Measurements from ENCODE around the gene DKK3.

The DKK3 gene

GRCh38 chr11:11992257-11993212 lies 15.9 kb downstream of the DKK3 start:
- H3K36me3 ChIP-seq (ENCODE audit: insufficient read depth) = no peaks in the 10 kb centered on the region
- H3K4me2 ChIP-seq = no peak overlapping the region

GRCh38 chr11:11989774-11990744 lies 18.4 kb downstream of the DKK3 start:
- no peak overlapping the region for H3K27ac ChIP-seq
- H3K79me2 ChIP-seq (ENCODE audit: insufficient read depth, low read depth) = no peaks in the 10 kb centered on the region

More at GRCh38 chr11:11992257-11993212, 15.9 kb downstream of the DKK3 start:
- H3K27me3 ChIP-seq (ENCODE audit: insufficient read depth, low read depth) = no peaks in the 10 kb centered on the region
- no peaks in the 10 kb centered on the region for H3K79me2 ChIP-seq (ENCODE audit: insufficient read depth, low read depth)
- no peak for TF ChIP-seq CTCF (conservative IDR thresholded peaks at IDR 0.05; ENCODE audit: low read depth, low read length)
- H4K20me1 ChIP-seq (ENCODE audit: insufficient read depth) = no peaks in the 10 kb centered on the region
- H3K4me3 ChIP-seq (IDR thresholded peaks at IDR 0.05; ENCODE audit: insufficient read depth, low read depth, low read length) = no peak overlapping the region
- no peak overlapping the region for H3K27ac ChIP-seq
- no peaks in the 10 kb centered on the region for H3K4me1 ChIP-seq (ENCODE audit: low read depth, poor library complexity, severe bottlenecking)
- no peak overlapping the region for H2AFZ ChIP-seq (ENCODE audit: low read depth)
- H3K9ac ChIP-seq = no peak overlapping the region

GRCh38 chr11:11988681-11989261 lies 19.7 kb downstream of the DKK3 start:
- no peaks in the 10 kb centered on the region for H3K79me2 ChIP-seq (ENCODE audit: insufficient read depth, low read depth)
- H3K4me2 ChIP-seq = no peak overlapping the region
- no peak overlapping the region for H3K4me3 ChIP-seq (IDR thresholded peaks at IDR 0.05; ENCODE audit: insufficient read depth, low read depth, low read length)
- no peak overlapping the region for H2AFZ ChIP-seq (ENCODE audit: low read depth)
- no peak for TF ChIP-seq CTCF (conservative IDR thresholded peaks at IDR 0.05; ENCODE audit: low read depth, low read length)
- H3K27ac ChIP-seq = no peak overlapping the region
- no peaks in the 10 kb centered on the region for H3K27me3 ChIP-seq (ENCODE audit: insufficient read depth, low read depth)
- H3K36me3 ChIP-seq (ENCODE audit: insufficient read depth) = no peaks in the 10 kb centered on the region
- no peak overlapping the region for H3K9ac ChIP-seq
- no peaks in the 10 kb centered on the region for H4K20me1 ChIP-seq (ENCODE audit: insufficient read depth)
- H3K4me1 ChIP-seq (ENCODE audit: low read depth, poor library complexity, severe bottlenecking) = no peaks in the 10 kb centered on the region

More at GRCh38 chr11:11989774-11990744, 18.4 kb downstream of the DKK3 start:
- no peak overlapping the region for H3K4me3 ChIP-seq (IDR thresholded peaks at IDR 0.05; ENCODE audit: insufficient read depth, low read depth, low read length)
- no peaks in the 10 kb centered on the region for H4K20me1 ChIP-seq (ENCODE audit: insufficient read depth)
- H3K4me2 ChIP-seq = no peak overlapping the region
- H3K27me3 ChIP-seq (ENCODE audit: insufficient read depth, low read depth) = no peaks in the 10 kb centered on the region
- no peak overlapping the region for H2AFZ ChIP-seq (ENCODE audit: low read depth)
- TF ChIP-seq CTCF (conservative IDR thresholded peaks at IDR 0.05; ENCODE audit: low read depth, low read length) = no peak
- no peak overlapping the region for H3K9ac ChIP-seq
- H3K4me1 ChIP-seq (ENCODE audit: low read depth, poor library complexity, severe bottlenecking) = no peaks in the 10 kb centered on the region
- H3K36me3 ChIP-seq (ENCODE audit: insufficient read depth) = no peaks in the 10 kb centered on the region

GRCh38 chr11:11988099-11988651 lies 20.3 kb downstream of the DKK3 start:
- H3K4me3 ChIP-seq (IDR thresholded peaks at IDR 0.05; ENCODE audit: insufficient read depth, low read depth, low read length) = no peak overlapping the region
- H4K20me1 ChIP-seq (ENCODE audit: insufficient read depth) = no peaks in the 10 kb centered on the region
- no peak overlapping the region for H3K9ac ChIP-seq
- peak; percentile 12; the same call in 1 of the 2 replicates for TF ChIP-seq CTCF (conservative IDR thresholded peaks at IDR 0.05; ENCODE audit: low read depth, low read length)
- H2AFZ ChIP-seq (ENCODE audit: low read depth) = no peak overlapping the region
- H3K4me1 ChIP-seq (ENCODE audit: low read depth, poor library complexity, severe bottlenecking) = no peaks in the 10 kb centered on the region
- no peak overlapping the region for H3K4me2 ChIP-seq
- H3K36me3 ChIP-seq (ENCODE audit: insufficient read depth) = no peaks in the 10 kb centered on the region
- H3K27ac ChIP-seq = no peak overlapping the region
- H3K27me3 ChIP-seq (ENCODE audit: insufficient read depth, low read depth) = no peaks in the 10 kb centered on the region
- H3K79me2 ChIP-seq (ENCODE audit: insufficient read depth, low read depth) = no peaks in the 10 kb centered on the region
